ENCODE results near the gene HECW1. TPM values are rescaled to one million over a fixed set of nuclear protein-coding genes. Genes with fewer than 3 reads are reported as not detected.
"Not testable (repeated sequence)": the region's sequence is repeated elsewhere in the genome, so short reads cannot be mapped to it uniquely, and the experiment has no call there.

HECW1 gene
- total and polyA plus RNA-seq, 12 donors, result 0.07 to 0.23 TPM; not detected in 10

DNA sequence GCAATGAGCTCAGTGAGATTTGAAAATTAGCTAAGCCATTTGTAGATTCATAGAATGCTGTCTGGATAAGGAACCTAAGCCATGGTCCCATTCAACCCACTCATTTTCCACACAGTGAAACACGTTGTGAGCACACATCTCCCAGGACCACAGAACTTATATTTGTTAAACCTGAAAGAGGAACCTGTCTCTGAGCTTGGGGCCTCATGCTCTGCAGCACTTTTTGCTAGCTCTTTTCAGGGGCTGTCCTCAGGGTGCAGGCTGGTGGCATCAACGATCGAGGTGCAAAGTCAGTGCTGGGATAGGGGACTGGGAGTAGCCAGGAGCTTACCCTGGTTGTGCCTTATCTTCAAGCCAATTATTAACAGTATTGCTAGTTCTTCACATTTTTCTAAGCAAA lies 11.9 kb downstream of the HECW1 start:
- intact Hi-C loops (cut with DNase I), result no loop called here
- no peaks in the 10 kb centered on the region for H3K9me3 ChIP-seq
- H3K27ac ChIP-seq, result no peak overlapping the region
- 61 to 87% methylated on average over 3 of the region's 3 CpGs for WGBS, 2 donors
- H3K36me3 ChIP-seq, result no peaks in the 10 kb centered on the region
- no peak overlapping the region for H3K4me3 ChIP-seq
- DNase-seq (no peak), ATAC-seq (no peak)
- no peaks in the 10 kb centered on the region for H3K4me1 ChIP-seq
- TF ChIP-seq, protein P1, sequence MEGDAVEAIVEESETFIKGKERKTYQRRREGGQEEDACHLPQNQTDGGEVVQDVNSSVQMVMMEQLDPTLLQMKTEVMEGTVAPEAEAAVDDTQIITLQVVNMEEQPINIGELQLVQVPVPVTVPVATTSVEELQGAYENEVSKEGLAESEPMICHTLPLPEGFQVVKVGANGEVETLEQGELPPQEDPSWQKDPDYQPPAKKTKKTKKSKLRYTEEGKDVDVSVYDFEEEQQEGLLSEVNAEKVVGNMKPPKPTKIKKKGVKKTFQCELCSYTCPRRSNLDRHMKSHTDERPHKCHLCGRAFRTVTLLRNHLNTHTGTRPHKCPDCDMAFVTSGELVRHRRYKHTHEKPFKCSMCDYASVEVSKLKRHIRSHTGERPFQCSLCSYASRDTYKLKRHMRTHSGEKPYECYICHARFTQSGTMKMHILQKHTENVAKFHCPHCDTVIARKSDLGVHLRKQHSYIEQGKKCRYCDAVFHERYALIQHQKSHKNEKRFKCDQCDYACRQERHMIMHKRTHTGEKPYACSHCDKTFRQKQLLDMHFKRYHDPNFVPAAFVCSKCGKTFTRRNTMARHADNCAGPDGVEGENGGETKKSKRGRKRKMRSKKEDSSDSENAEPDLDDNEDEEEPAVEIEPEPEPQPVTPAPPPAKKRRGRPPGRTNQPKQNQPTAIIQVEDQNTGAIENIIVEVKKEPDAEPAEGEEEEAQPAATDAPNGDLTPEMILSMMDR (IDR thresholded peaks at IDR 0.05), result no peak
- H3K27me3 ChIP-seq, result peaks cover 0 to 44% (median 25%) of the 10 kb centered on the region in 7 donors

DNA sequence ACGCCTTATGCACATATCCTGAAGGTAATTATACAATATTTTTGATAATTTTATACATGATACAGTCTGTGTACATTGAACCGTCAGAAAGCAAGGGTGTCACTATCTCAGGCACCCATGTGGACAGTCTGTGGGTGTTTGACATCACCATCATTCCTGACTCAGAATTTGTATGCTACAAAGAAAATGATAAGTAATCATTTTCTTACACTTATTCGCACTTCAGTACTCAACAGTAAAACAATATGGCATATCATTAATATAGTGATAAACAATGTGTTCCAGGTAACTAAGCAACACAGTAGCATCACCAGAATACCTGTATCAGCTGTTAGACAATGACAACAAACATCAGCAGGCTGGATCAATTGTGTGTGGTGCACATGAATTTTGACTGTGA lies 17.9 kb downstream of the HECW1 start:
- no peak for ATAC-seq
- DNase-seq, result no peak
- Histone ChIP-seq H3K27ac (no peak overlapping the region), H3K4me3 (no peak overlapping the region), H3K36me3 (no peaks in the 10 kb centered on the region), H3K9me3 (no peaks in the 10 kb centered on the region), H3K27me3 (peaks cover 0 to 9% (median 0%) of the 10 kb centered on the region in 7 donors), H3K4me1 (no peaks in the 10 kb centered on the region)
- intact Hi-C loops (cut with DNase I), result no loop called here
- TF ChIP-seq, protein P1 (IDR thresholded peaks at IDR 0.05), result no peak
- 85 to 86% methylated on average over 3 of the region's 3 CpGs for WGBS, 2 donors

DNA sequence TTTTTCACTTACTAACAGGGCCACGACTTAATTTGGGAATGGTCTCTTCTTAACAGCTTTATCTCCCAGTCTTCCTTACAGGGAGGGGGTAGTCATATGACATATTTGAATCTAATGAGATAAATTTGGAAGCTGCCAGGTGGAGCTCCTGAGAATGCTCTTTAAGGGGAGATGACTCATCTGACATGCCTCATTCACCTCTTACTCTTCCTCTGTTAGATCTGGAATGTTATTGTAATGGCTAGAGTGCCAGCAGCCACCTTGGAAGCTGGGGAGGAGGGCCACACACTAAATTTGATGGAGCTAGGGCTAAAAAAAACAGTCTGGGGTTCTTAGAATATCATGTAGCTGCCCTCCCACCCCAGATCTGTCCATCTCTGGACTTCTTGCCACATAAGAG lies 22.7 kb downstream of the HECW1 start:
- H3K4me3 ChIP-seq, result no peak overlapping the region
- no peaks in the 10 kb centered on the region for H3K36me3 ChIP-seq
- intact Hi-C loops (cut with DNase I), result no loop called here
- H3K9me3 ChIP-seq, result no peaks in the 10 kb centered on the region
- no peak for ATAC-seq
- TF ChIP-seq, protein P1 (IDR thresholded peaks at IDR 0.05), result no peak
- no peak for DNase-seq
- no peak overlapping the region for H3K27ac ChIP-seq
- no peaks in the 10 kb centered on the region for H3K4me1 ChIP-seq
- H3K27me3 ChIP-seq, result peaks cover 0 to 20% (median 6%) of the 10 kb centered on the region in 7 donors
- 39 to 50% methylated on average over 1 of the region's 1 CpG for WGBS, 2 donors

DNA sequence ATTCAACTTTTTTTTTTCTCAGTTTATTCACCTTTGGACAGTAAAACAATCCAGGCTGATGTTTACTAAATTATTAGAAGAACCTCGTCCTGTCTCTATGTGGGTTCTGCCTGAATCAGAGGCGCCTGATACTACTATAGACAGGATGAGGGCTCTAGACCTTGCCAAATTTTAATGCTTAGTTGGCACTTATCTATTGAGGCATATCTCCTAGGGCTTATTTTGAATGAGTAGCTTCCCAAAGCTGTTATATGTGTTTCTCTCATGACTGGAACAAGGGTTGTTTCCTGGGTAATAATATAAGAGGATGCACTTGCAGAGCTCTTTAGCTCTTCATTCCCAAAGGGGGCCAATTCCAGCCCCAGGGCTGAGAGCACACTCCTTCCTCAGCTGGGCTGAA lies 23.6 kb downstream of the HECW1 start:
- Histone ChIP-seq H3K4me3 (no peak overlapping the region), H3K36me3 (no peaks in the 10 kb centered on the region), H3K4me1 (no peaks in the 10 kb centered on the region), H3K27me3 (peaks cover 0 to 26% (median 6%) of the 10 kb centered on the region in 7 donors), H3K27ac (no peak overlapping the region), H3K9me3 (no peaks in the 10 kb centered on the region)
- intact Hi-C loops (cut with DNase I), result no loop called here
- 70 to 77% methylated on average over 2 of the region's 2 CpGs for WGBS, 2 donors
- ATAC-seq (no peak), DNase-seq (no peak)
- TF ChIP-seq, protein P1 (IDR thresholded peaks at IDR 0.05), result no peak

DNA sequence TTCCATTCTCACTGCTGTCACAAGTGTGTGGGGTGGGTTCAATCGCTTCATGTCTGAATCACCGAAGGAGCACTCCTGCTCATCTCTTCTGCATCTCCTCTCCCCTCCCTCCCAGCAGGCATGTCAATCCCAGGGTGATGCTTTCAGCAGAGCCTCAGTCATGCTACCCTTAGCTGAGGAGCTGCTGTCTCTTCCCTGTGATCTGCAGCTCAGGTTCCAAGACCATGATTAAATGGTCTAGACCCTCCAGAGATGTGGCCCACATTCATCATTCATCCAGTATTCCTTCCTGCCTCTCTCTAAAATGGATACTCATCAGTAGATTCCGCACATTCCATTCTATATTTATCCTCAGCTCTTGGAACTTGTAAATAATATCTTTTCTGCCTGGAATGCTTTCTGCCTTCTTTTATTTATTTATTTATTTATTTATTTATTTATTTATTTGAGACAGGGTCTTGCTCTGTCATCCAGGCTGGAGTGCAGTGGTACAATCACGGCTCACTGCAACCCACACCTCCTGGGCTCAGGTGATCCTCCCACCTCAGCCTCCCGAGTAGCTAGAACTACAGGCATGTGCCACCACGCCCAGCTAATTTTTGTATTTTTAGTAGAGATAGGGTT lies 24.8 kb downstream of the HECW1 start:
- H3K27me3 ChIP-seq, result peaks cover 0 to 26% (median 6%) of the 10 kb centered on the region in 7 donors
- H3K27ac ChIP-seq; H3K36me3 ChIP-seq; DNase-seq; ATAC-seq; intact Hi-C loops (cut with DNase I); H3K4me1 ChIP-seq; H3K9me3 ChIP-seq; H3K4me3 ChIP-seq: not testable (repeated sequence)
- WGBS, 2 donors, result 77 to 82% methylated on average over 6 of the region's 6 CpGs
